H1 (cell line): Measurements from ENCODE around the gene HSPA6. TPM values are rescaled to one million over a fixed set of nuclear protein-coding genes. Genes with fewer than 3 reads are reported as not detected.
"Not testable (repeated sequence)": the region's sequence is repeated elsewhere in the genome, so short reads cannot be mapped to it uniquely, and the experiment has no call there.

Source experiments
- CTCF ChIA-PET: fragments of 300-600 bp; sonication (Branson Sonifier 250); formaldehyde crosslinking; loops from one replicate; lab custom pipeline; 2021; ENCODE audit not compliant: partially characterized antibody; lab: Charles Lee
- POLR2A ChIA-PET: fragments of 300-600 bp; sonication (Branson Sonifier 250); formaldehyde crosslinking; loops from one replicate; lab custom pipeline; 2021; ENCODE audit warnings: inconsistent platforms; ENCODE audit not compliant: partially characterized antibody; lab: Charles Lee
- DNase-seq, 2 experiments: peaks; one replicate each; pipeline versions ENCODE4 v3.0.0 to v3.0.0-alpha.2; 2010 to 2022; ENCODE audit warnings: low spot score in 2 of 2, low read depth in 1 of 2, mixed read lengths in 1 of 2
- FAIRE-seq: peaks from 2 replicates; lab custom pipeline; 2011; peaks lifted over from hg19 to GRCh38; lab: Jason Lieb, UNC
- H2AFZ ChIP-seq: 2 replicates; pipeline ENCODE4 v1.8.1; 2012; ENCODE audit warnings: low read length, inconsistent platforms
- H2AK5ac ChIP-seq: 2 replicates; pipeline ENCODE4 v1.6.1; 2013; ENCODE audit warnings: low read depth, low read length
- H2BK120ac ChIP-seq: replicated peaks from 2 replicates; pipeline ENCODE3; 2013; ENCODE audit warnings: low read depth, low read length, inconsistent platforms
- H2BK12ac ChIP-seq: 2 replicates; pipeline ENCODE4 v1.6.1; 2013; ENCODE audit warnings: low read depth, low read length
- H2BK15ac ChIP-seq: 2 replicates; pipeline ENCODE4 v1.6.1; 2013; ENCODE audit warnings: low read length
- H2BK20ac ChIP-seq: 2 replicates; pipeline ENCODE4 v1.6.1; 2013; ENCODE audit warnings: low read length
- H2BK5ac ChIP-seq: 2 replicates; pipeline ENCODE4 v1.6.1; 2013; ENCODE audit warnings: low read depth, low read length
- H3K14ac ChIP-seq: 2 replicates; pipeline ENCODE4 v1.6.1; 2013; ENCODE audit warnings: inconsistent platforms; ENCODE audit not compliant: insufficient read length
- H3K18ac ChIP-seq: 2 replicates; pipeline ENCODE4 v1.6.1; 2013; ENCODE audit warnings: low read length; ENCODE audit errors: extremely low read depth
- H3K23ac ChIP-seq: 2 replicates; pipeline ENCODE4 v1.6.1; 2013; ENCODE audit warnings: inconsistent platforms; ENCODE audit not compliant: insufficient read length
- H3K23me2 ChIP-seq: 2 replicates; pipeline ENCODE4 v1.6.1; 2013; ENCODE audit warnings: low read depth, low read length
- H3K27ac ChIP-seq: 2 replicates; pipeline ENCODE4 v1.6.1; 2011; ENCODE audit warnings: low read depth, low read length, inconsistent platforms
- H3K27me3 ChIP-seq, 4 experiments: replicated peaks in 1 of 4; 1 replicate in 1 of 4; 2 replicates in 3 of 4; pipeline versions ENCODE4 v1.6.1 to v1.8.1; 2011 to 2013; ENCODE audit warnings: low read length in 3 of 4, mild to moderate bottlenecking in 3 of 4, inconsistent platforms in 2 of 4, mixed read lengths in 2 of 4, moderate library complexity in 1 of 4; ENCODE audit not compliant: control insufficient read depth in 3 of 4, insufficient read depth in 3 of 4; ENCODE audit errors: extremely low read depth in 1 of 4
- H3K36me3 ChIP-seq, 4 experiments: 2 replicates each; pipeline versions ENCODE4 v1.6.1 to v1.8.1; 2011 to 2013; ENCODE audit warnings: mild to moderate bottlenecking in 4 of 4, low read length in 3 of 4, moderate library complexity in 2 of 4, control low read depth in 1 of 4, inconsistent platforms in 1 of 4; ENCODE audit not compliant: insufficient read depth in 4 of 4, control insufficient read depth in 2 of 4
- H3K4ac ChIP-seq: replicated peaks from 2 replicates; pipeline ENCODE3; 2013; ENCODE audit warnings: low read length, low read depth, mixed read lengths, inconsistent platforms; ENCODE audit not compliant: insufficient read length
- H3K4me1 ChIP-seq, 4 experiments: replicated peaks in 1 of 4; 1 replicate in 1 of 4; 2 replicates in 3 of 4; pipeline versions ENCODE4 v1.6.1 to v1.8.1; 2011 to 2013; ENCODE audit warnings: low read length in 3 of 4, inconsistent platforms in 2 of 4, mixed read lengths in 1 of 4; ENCODE audit not compliant: insufficient read depth in 4 of 4, control insufficient read depth in 3 of 4
- H3K4me2 ChIP-seq, 2 experiments: 2 replicates each; pipeline versions ENCODE4 v1.6.1 to v1.8.1; 2011 to 2013; ENCODE audit warnings: low read depth in 2 of 2, low read length in 2 of 2, control low read depth in 1 of 2, inconsistent platforms in 1 of 2, mild to moderate bottlenecking in 1 of 2; ENCODE audit not compliant: insufficient read depth in 1 of 2
- H3K4me3 ChIP-seq, 4 experiments: fragments of 200-600, 300-600 bp in 1 of 4; sonication (generic), shearing (Covaris generic), sonication (Bioruptor Twin) in 1 of 4; 2 replicates each; pipeline versions ENCODE4 v1.5.1 to v1.8.1; 2011 to 2016; ENCODE audit warnings: low read length in 4 of 4, low read depth in 3 of 4, control low read depth in 2 of 4, inconsistent platforms in 2 of 4, mild to moderate bottlenecking in 2 of 4, mixed read lengths in 1 of 4, moderate library complexity in 1 of 4; ENCODE audit not compliant: insufficient read depth in 2 of 4; ENCODE audit errors: extremely low read depth in 1 of 4
- H3K56ac ChIP-seq: replicated peaks from 2 replicates; pipeline ENCODE3; 2013; ENCODE audit warnings: low read depth, mild to moderate bottlenecking, mixed read lengths, low read length, inconsistent platforms; ENCODE audit not compliant: insufficient read length
- H3K79me1 ChIP-seq: 2 replicates; pipeline ENCODE4 v1.6.1; 2013; ENCODE audit warnings: low read depth, low read length, control low read depth
- H3K79me2 ChIP-seq, 2 experiments: 2 replicates each; pipeline versions ENCODE4 v1.6.1 to v1.8.1; 2012 to 2013; ENCODE audit warnings: low read length in 2 of 2, mild to moderate bottlenecking in 2 of 2, inconsistent platforms in 1 of 2; ENCODE audit not compliant: insufficient read depth in 2 of 2, control insufficient read depth in 1 of 2
- H3K9ac ChIP-seq, 4 experiments: replicated peaks in 1 of 4; 1 replicate in 1 of 4; 2 replicates in 3 of 4; pipeline versions ENCODE4 v1.6.1 to v1.8.1; 2011 to 2013; ENCODE audit warnings: low read depth in 3 of 4, low read length in 3 of 4, control low read depth in 2 of 4, mild to moderate bottlenecking in 2 of 4, moderate library complexity in 2 of 4, inconsistent platforms in 1 of 4; ENCODE audit errors: extremely low read depth in 1 of 4
- H3K9me3 ChIP-seq, 2 experiments: 2 replicates each; pipeline versions ENCODE4 v1.6.1 to v1.8.1; 2012 to 2013; ENCODE audit warnings: mild to moderate bottlenecking in 2 of 2, moderate library complexity in 2 of 2, control low read depth in 1 of 2, inconsistent platforms in 1 of 2, low read depth in 1 of 2, low read length in 1 of 2, mixed read lengths in 1 of 2; ENCODE audit not compliant: insufficient read depth in 2 of 2
- H4K20me1 ChIP-seq, 2 experiments: replicated peaks in 1 of 2; 2 replicates each; pipeline versions ENCODE3 to v1.8.1; 2011 to 2013; ENCODE audit warnings: inconsistent platforms in 2 of 2, low read length in 2 of 2, mild to moderate bottlenecking in 1 of 2; ENCODE audit not compliant: insufficient read depth in 2 of 2, control insufficient read depth in 1 of 2
- H4K5ac ChIP-seq: 2 replicates; pipeline ENCODE4 v1.6.1; 2013; ENCODE audit warnings: low read length, low read depth, mixed read lengths, inconsistent platforms; ENCODE audit not compliant: insufficient read length
- H4K8ac ChIP-seq: 2 replicates; pipeline ENCODE4 v1.8.0; 2013; ENCODE audit warnings: mild to moderate bottlenecking, moderate library complexity, low read length, inconsistent platforms; ENCODE audit not compliant: insufficient read depth; ENCODE audit errors: extremely low read depth
- H4K91ac ChIP-seq: replicated peaks from 2 replicates; pipeline ENCODE3; 2013; ENCODE audit warnings: low read length, mixed read lengths, inconsistent platforms; ENCODE audit not compliant: insufficient read length
- WGBS, 2 experiments: shearing (Covaris generic) in 1 of 2; methylation state at CpG; one replicate each; pipeline versions ENCODE4 v1.1.6 to v1.1.7; 2013 to 2015; ENCODE audit warnings: low lambda C conversion rate in 2 of 2, mixed read lengths in 2 of 2, inconsistent platforms in 1 of 2, low coverage in 1 of 2, missing lambda C conversion rate in 1 of 2; ENCODE audit not compliant: insufficient replicate concordance in 2 of 2, insufficient coverage in 1 of 2, insufficient read length in 1 of 2; ENCODE audit errors: extremely low coverage in 1 of 2, missing lambda C conversion rate in 1 of 2; 5-methylcytosine and 5-hydroxymethylcytosine counted together
- polyA plus RNA-seq, 7 experiments: library from polyadenylated mRNA; depleted of rRNA in 3 of 7; stranded (reverse) in 5 of 7; unstranded in 2 of 7; fragments of >200 nt in 5 of 7; fragments of 200-250 nt in 2 of 7; gene quantifications; 1 replicate in 5 of 7; 2 replicates in 1 of 7; 4 replicates in 1 of 7; pipeline versions ENCODE4 v1.2.1 to v1.2.3, GENCODE V29; 2011 to 2013; ENCODE audit warnings: missing spikeins in 2 of 7, mixed read lengths in 2 of 7
- total RNA-seq: library from RNA; stranded (reverse); fragmentation: NEBNext Ultra II Directional; extraction: Animal tissue kit (Norgen Biotek cat#: 25700); gene quantifications from 2 replicates; pipeline ENCODE4 v1.2.1, GENCODE V29; 2021

HSPA6 gene
- total and polyA plus RNA-seq, 2 of the 8 experiments (the other 6 are each of a cell fraction or from before 2014, with no cell fraction given), result 0.06 to 0.15 TPM

- H4K5ac ChIP-seq, H3K4me1 ChIP-seq, POLR2A ChIA-PET, H3K56ac ChIP-seq, H3K18ac ChIP-seq, H3K79me1 ChIP-seq, H4K8ac ChIP-seq, H3K23ac ChIP-seq, H2BK12ac ChIP-seq, H4K20me1 ChIP-seq, H3K36me3 ChIP-seq, H2AK5ac ChIP-seq, H2BK120ac ChIP-seq, H4K91ac ChIP-seq, H3K9me3 ChIP-seq, H3K4ac ChIP-seq, DNase-seq, H2AFZ ChIP-seq, H3K9ac ChIP-seq, H3K27ac ChIP-seq, H2BK15ac ChIP-seq, H3K14ac ChIP-seq, FAIRE-seq, H3K79me2 ChIP-seq, CTCF ChIA-PET, H2BK5ac ChIP-seq, H2BK20ac ChIP-seq, H3K23me2 ChIP-seq: not testable (repeated sequence)
- H3K4me2 ChIP-seq, result peak overlapping the region; percentile 49 to 64
- 72% methylated on average over 12 of the region's 23 CpGs; no CpG with 5 or more reads in 1 of the 2 experiments for WGBS, 2 experiments
- peaks cover 11 to 21% (median 16%) of the 10 kb centered on the region in 4 experiments; a peak in 6 of 7 replicates for H3K27me3 ChIP-seq
- H3K4me3 ChIP-seq, result peak overlapping the region; percentile 23 to 68 (median 43); a peak in 4 of 8 replicates
These were observed 981 bp downstream of the HSPA6 start for GRCh38 chr1:161525321-161525720.

DNA sequence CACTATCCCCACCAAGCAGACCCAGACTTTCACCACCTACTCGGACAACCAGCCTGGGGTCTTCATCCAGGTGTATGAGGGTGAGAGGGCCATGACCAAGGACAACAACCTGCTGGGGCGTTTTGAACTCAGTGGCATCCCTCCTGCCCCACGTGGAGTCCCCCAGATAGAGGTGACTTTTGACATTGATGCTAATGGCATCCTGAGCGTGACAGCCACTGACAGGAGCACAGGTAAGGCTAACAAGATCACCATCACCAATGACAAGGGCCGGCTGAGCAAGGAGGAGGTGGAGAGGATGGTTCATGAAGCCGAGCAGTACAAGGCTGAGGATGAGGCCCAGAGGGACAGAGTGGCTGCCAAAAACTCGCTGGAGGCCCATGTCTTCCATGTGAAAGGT is 1.6 kb downstream of the HSPA6 start:
- POLR2A ChIA-PET, H3K23me2 ChIP-seq, H3K79me2 ChIP-seq, H3K23ac ChIP-seq, H2BK12ac ChIP-seq, H3K27ac ChIP-seq, H2BK120ac ChIP-seq, H4K91ac ChIP-seq, H2AK5ac ChIP-seq, H4K20me1 ChIP-seq, H3K9me3 ChIP-seq, H3K9ac ChIP-seq, H3K4me3 ChIP-seq, H3K56ac ChIP-seq, H4K8ac ChIP-seq, H3K4me2 ChIP-seq, H2BK15ac ChIP-seq, H2BK5ac ChIP-seq, FAIRE-seq, H3K18ac ChIP-seq, H3K14ac ChIP-seq, H3K79me1 ChIP-seq, H2AFZ ChIP-seq, CTCF ChIA-PET, H3K4ac ChIP-seq, H4K5ac ChIP-seq, H3K4me1 ChIP-seq, H3K36me3 ChIP-seq, H2BK20ac ChIP-seq, DNase-seq: not testable (repeated sequence)
- WGBS, 2 experiments, result 83% methylated on average over 7 of the region's 7 CpGs; no CpG with 5 or more reads in 1 of the 2 experiments
- peaks cover 11 to 21% (median 16%) of the 10 kb centered on the region in 4 experiments; a peak in 6 of 7 replicates for H3K27me3 ChIP-seq
